Tibial artery (tissue), 4 donors: ENCODE results near the gene VPS54.
"Not testable (repeated sequence)": the region's sequence is repeated elsewhere in the genome, so short reads cannot be mapped to it uniquely, and the experiment has no call there.

Experiments used
- DNase-seq, 2 donors: peaks; one replicate each; pipeline ENCODE4 v3.0.0-alpha.2; 2019
- H3K27ac ChIP-seq, 2 donors: fragments of 200-600 bp; sonication (generic) in 1 of 2; 1 replicate in 1 of 2; 2 replicates in 1 of 2; pipeline ENCODE4 v1.5.1; 2018 to 2019; ENCODE audit warnings: mild to moderate bottlenecking in 1 of 2
- H3K27me3 ChIP-seq, 2 donors: fragments of 200-600 bp; sonication (generic) in 1 of 2; one replicate each; pipeline versions ENCODE4 v1.5.1 to v1.6.0; 2016 to 2019
- H3K36me3 ChIP-seq, 3 donors: fragments of 200-600 bp; sonication (generic) in 2 of 3; one replicate each; pipeline ENCODE4 v1.5.1; 2016 to 2019; ENCODE audit warnings: mild to moderate bottlenecking in 2 of 3
- H3K4me1 ChIP-seq, 4 donors: fragments of 200-600 bp; sonication (generic) in 2 of 4; 1 replicate in 3 of 4; 2 replicates in 1 of 4; pipeline ENCODE4 v1.5.1; 2016 to 2019
- H3K4me3 ChIP-seq, 2 donors: fragments of 200-600 bp; sonication (generic) in 1 of 2; 1 replicate in 1 of 2; 2 replicates in 1 of 2; pipeline ENCODE4 v1.5.1; 2018 to 2019; ENCODE audit warnings: mild to moderate bottlenecking in 2 of 2
- H3K9me3 ChIP-seq, 3 donors: fragments of 200-600 bp; sonication (generic) in 1 of 3; one replicate each; pipeline ENCODE4 v1.5.1; 2016 to 2019
- CTCF ChIP-seq, 2 experiments: fragments of 200-600 bp in 1 of 2; fragments of 450-650 bp in 1 of 2; IDR thresholded peaks; one replicate each; pipeline ENCODE4 v1.5.1; 2017 to 2019; ENCODE audit warnings: antibody characterized with exemption in 2 of 2, mild to moderate bottlenecking in 1 of 2, moderate library complexity in 1 of 2
- intact Hi-C: fragments of 100-400 bp; cut with DNase I; formaldehyde crosslinking; loops from one replicate; pipeline ENCODE4 v1.15.0; 2023; ENCODE audit warnings: low total_unique reads

Gene VPS54

GRCh38 chr2:63977904-63978303 is 41.3 kb downstream of the VPS54 start:
- Histone ChIP-seq H3K4me3 (no peak overlapping the region), H3K27ac (no peak overlapping the region), H3K9me3 (no peaks in the 10 kb centered on the region), H3K4me1 (no peaks in the 10 kb centered on the region), H3K27me3 (no peaks in the 10 kb centered on the region), H3K36me3 (peaks cover 0 to 52% (median 34%) of the 10 kb centered on the region in 3 donors)
- intact Hi-C loops: no loop called here
- TF ChIP-seq CTCF (IDR thresholded peaks at IDR 0.05): no peak
- DNase-seq: no peak

GRCh38 chr2:63976125-63976510 is 43.1 kb downstream of the VPS54 start:
- DNase-seq: no peak
- H3K4me3 ChIP-seq: no peak overlapping the region
- H3K27ac ChIP-seq: no peak overlapping the region
- H3K9me3 ChIP-seq: no peaks in the 10 kb centered on the region
- TF ChIP-seq CTCF (IDR thresholded peaks at IDR 0.05): no peak
- peaks cover 9 to 57% (median 32%) of the 10 kb centered on the region in 3 donors for H3K36me3 ChIP-seq
- intact Hi-C loops: no loop called here
- no peaks in the 10 kb centered on the region for H3K4me1 ChIP-seq
- no peaks in the 10 kb centered on the region for H3K27me3 ChIP-seq

GRCh38 chr2:63975437-63976124 is 43.6 kb downstream of the VPS54 start:
- intact Hi-C loops: no loop called here
- Histone ChIP-seq H3K27me3 (no peaks in the 10 kb centered on the region), H3K9me3 (no peaks in the 10 kb centered on the region), H3K4me3 (no peak overlapping the region), H3K4me1 (no peaks in the 10 kb centered on the region), H3K36me3 (peaks cover 9 to 62% (median 27%) of the 10 kb centered on the region in 3 donors), H3K27ac (no peak overlapping the region)
- DNase-seq: no peak
- TF ChIP-seq CTCF (IDR thresholded peaks at IDR 0.05): no peak

- H3K27me3 ChIP-seq, intact Hi-C loops, H3K4me3 ChIP-seq, H3K27ac ChIP-seq, H3K4me1 ChIP-seq, H3K9me3 ChIP-seq, DNase-seq: not testable (repeated sequence)
- peaks cover 9 to 62% (median 24%) of the 10 kb centered on the region in 3 donors for H3K36me3 ChIP-seq
Measured at GRCh38 chr2:63975036-63975435, 44.2 kb downstream of the VPS54 start.

GRCh38 chr2:63962186-63962585 is 57.0 kb downstream of the VPS54 start:
- Histone ChIP-seq H3K27ac (no peak overlapping the region), H3K4me3 (no peak overlapping the region), H3K4me1 (no peaks in the 10 kb centered on the region), H3K36me3 (peaks cover 18 to 50% (median 37%) of the 10 kb centered on the region in 3 donors), H3K9me3 (no peaks in the 10 kb centered on the region), H3K27me3 (no peaks in the 10 kb centered on the region)
- no peak for TF ChIP-seq CTCF (IDR thresholded peaks at IDR 0.05)
- DNase-seq: no peak
- intact Hi-C loops: no loop called here

GRCh38 chr2:63950414-63950813 is 68.8 kb downstream of the VPS54 start:
- intact Hi-C loops: no loop called here
- no peaks in the 10 kb centered on the region for H3K4me1 ChIP-seq

More at GRCh38 chr2:63950414-63950813, 68.8 kb downstream of the VPS54 start:
- TF ChIP-seq CTCF (IDR thresholded peaks at IDR 0.05): no peak
- peaks cover 0 to 7% (median 0%) of the 10 kb centered on the region in 3 donors for H3K9me3 ChIP-seq
- H3K4me3 ChIP-seq: no peak overlapping the region
- DNase-seq: no peak
- peaks cover 15 to 43% (median 22%) of the 10 kb centered on the region in 3 donors for H3K36me3 ChIP-seq
- H3K27ac ChIP-seq: no peak overlapping the region
- no peaks in the 10 kb centered on the region for H3K27me3 ChIP-seq
